ENCODE data around the gene ATP6V0E2. TPM values are rescaled to one million over a fixed set of nuclear protein-coding genes. Genes with fewer than 3 reads are reported as not detected.

The ATP6V0E2 gene
- total and polyA plus RNA-seq, 2 experiments from 2014 or later, result 116 to 132 TPM

Other genes with a start within 250 kb of the ATP6V0E2 start
- gene ZNF467, start 100.4 kb upstream of the ATP6V0E2 start, total RNA-seq, result 19.9 and 33.7 TPM in 2 replicates
- gene ZNF467, start 100.4 kb upstream of the ATP6V0E2 start, polyA plus RNA-seq, result 27.7 and 34.1 TPM in 2 replicates
- 14.4 and 22.6 TPM in 2 replicates for gene ZNF862, start 35.6 kb upstream of the ATP6V0E2 start, total RNA-seq
- gene ZNF862, start 35.6 kb upstream of the ATP6V0E2 start, polyA plus RNA-seq, result 8.7 and 8.9 TPM in 2 replicates

All from cardiac muscle cell (in vitro differentiated cells and primary cell).